GM19240 (cell line): ENCODE results near the gene GNG3.
A peak's percentile ranks its signal among the peaks of the same experiment; 100 is the strongest.
"Not testable (repeated sequence)": the region's sequence is repeated elsewhere in the genome, so short reads cannot be mapped to it uniquely, and the experiment has no call there.

Experiments
- DNase-seq: peaks from one replicate; pipeline ENCODE4 v3.0.0; 2011; ENCODE audit warnings: low spot score; ENCODE audit not compliant: insufficient read length

Gene GNG3

DNA sequence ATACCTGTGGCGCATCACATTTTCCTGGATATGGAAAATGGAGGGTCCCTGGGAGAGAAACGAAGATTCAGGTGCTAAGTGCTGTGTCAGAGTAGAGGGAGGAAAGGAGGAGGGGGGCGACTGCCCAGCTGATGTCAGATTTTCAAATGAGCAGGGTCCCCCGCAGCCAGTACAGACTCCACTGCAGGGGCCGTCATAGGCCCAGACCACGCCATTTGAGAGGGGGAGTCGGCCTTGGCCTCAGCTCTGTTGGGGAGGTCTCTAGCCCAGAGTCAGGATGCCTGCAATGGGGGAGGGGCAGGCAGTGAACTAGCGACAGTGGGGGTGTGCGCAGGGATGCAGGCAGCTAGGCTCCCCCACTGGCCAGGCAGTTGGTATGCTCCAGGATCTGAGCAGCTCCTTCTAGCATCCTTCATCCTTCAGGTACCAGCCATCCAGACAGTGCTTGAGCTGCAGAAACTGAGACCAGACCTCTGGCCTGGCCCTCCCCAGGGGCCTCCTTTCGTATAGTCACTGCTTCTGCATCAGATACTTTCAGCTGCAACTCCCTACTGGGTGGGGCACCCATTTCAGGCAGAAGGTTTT lies at the start of gene GNG3, which contains the start of gene BSCL2:
Gene GNG3, plus strand, starts transcription at position 400 of the 585 bp plus-strand sequence. CDS start 620 bp downstream, outside the sequence.
Gene BSCL2, minus strand, starts transcription at position 148 of the 585 bp plus-strand sequence. CDS start 229 bp downstream, outside the sequence.
- DNase-seq, result no peak

DNA sequence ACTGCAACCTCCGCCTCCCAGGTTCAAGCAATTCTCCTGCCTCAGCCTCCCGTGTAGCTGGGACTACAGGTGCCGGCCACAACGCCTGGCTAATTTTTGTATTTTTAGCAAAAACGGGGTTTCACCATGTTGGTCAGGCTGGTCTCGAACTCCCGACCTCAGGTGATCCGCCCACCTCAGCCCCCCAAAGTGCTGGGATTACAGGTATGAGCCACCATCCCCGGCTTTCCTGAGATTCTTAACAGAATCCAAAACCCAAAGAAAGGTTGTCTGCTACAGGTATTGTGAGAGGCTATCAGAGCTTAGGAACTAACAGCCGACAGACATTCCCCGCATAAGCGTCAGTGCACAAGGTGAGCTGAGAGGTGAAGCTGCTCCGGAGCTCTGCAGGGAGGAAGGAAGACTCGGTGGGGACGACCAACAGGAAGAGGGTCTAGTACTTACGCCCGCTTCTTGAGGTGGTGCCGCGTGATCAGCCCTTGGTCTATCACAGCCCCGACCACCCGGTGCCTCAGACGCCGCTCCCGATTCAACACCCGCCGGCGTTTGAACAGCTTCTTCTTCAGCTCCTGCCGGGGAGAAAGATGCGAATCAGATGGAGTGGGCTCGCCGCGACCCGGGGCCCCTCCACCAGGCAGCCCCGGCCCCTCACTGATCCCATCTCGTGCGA lies 42.9 kb upstream of the GNG3 start:
- peak; percentile 33 for DNase-seq

DNA sequence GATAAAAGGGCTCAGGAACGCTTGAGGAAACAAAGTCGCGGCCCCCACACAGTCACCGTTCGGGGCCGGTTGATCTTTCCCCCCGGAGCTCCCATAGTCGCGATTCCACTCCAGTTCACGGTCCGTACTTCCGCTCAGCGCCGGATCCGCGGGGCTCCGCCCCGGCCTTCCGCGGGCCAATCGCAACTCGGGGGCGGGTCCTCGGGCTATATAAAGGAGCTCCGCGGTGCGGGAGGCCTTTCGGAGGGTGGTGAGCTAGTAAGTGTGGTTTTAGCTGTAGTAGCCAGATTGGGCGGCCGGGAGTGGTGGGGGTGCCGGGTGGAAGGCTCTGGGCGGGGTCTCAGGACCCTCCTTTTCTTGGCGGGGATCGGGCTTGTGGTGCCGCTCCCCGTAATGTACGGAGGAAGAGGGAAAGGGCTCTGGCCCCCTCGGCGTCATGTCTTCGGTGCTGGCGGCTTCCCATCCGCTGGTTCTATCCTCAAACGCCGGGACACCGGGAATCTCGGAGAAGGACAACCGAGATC lies 42.3 kb upstream of the GNG3 start, which contains the start of the genes C11orf98 and CSKMT:
Gene C11orf98, minus strand, starts transcription at position 136 of the 524 bp plus-strand sequence. Its CDS starts 41 bp downstream, at position 95.
Gene CSKMT, plus strand, starts transcription at position 238 of the 524 bp plus-strand sequence. CDS start 568 bp downstream, outside the sequence.
- peak; percentile 88 for DNase-seq

DNA sequence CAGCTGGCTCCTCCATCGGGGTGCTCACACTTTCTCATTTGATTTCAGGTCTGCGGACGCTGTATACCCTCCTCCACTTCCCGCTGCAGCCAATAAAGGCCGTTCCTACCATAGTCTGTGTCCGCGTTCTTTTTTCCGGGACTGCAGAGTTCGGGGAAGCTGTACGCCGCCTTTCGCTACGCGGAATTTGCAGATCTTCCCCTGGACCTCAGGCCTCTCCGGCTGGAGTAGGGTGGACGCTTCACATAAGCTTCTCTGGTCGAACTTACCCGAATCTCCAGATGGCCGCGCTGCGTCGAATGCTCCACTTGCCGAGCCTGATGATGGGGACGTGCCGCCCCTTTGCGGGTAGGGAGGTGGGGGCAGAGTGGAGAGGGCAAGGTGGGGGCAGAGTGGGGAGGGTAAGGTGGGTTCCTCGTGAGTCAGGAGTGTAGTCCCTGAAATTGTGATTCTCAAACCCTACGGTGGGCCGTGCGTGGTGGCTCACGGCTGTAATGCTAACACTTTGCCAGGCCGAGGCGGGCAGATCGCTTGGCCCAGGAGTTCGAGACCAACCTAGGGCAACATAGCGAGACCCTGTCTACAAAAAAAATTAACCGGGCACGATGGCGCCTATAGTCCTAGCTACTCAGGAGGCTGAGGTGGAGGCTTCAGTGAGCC lies 41.7 kb upstream of the GNG3 start:
- no peak for DNase-seq

DNA sequence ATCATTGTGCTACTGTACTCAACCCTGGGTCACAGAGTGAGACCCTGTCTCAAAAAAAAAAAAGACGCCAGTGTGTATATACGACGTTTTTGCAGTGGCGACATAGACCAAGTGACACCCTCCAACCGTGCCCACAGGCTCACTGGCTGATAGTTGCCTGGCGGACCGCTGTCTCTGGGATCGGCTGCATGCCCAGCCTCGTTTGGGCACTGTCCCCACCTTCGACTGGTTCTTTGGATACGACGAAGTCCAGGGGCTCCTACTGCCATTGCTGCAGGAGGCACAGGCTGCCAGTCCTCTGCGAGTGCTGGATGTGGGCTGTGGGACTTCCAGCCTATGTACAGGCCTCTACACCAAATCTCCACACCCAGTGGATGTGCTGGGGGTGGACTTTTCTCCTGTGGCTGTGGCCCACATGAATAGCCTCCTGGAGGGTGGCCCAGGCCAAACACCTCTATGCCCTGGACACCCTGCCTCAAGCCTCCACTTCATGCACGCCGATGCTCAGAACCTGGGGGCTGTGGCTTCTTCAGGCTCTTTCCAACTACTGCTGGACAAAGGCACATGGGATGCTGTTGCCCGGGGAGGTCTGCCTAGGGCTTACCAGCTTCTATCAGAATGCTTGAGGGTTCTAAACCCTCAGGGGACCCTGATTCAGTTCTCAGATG lies 41.1 kb upstream of the GNG3 start:
- DNase-seq, result no peak

DNA sequence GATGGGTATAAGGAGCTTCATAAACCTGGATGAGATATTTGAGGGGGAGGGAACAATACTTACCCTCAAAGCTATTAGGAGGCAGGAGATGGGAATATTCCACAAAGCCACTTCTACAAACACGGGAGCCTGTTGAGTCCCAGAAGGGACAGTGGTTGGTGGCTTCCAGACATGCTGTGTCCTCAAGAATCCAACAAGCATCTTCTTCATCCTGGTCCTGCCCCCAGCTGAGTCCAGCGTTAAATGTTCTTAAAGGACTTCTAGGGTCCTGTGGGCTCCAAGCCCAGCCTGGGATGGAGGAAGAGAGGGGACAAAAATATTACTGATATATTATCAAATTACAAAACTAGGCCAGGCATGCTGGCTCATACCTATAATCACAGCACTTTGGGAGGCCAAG lies 40.0 kb upstream of the GNG3 start:
- DNase-seq, result no peak

DNA sequence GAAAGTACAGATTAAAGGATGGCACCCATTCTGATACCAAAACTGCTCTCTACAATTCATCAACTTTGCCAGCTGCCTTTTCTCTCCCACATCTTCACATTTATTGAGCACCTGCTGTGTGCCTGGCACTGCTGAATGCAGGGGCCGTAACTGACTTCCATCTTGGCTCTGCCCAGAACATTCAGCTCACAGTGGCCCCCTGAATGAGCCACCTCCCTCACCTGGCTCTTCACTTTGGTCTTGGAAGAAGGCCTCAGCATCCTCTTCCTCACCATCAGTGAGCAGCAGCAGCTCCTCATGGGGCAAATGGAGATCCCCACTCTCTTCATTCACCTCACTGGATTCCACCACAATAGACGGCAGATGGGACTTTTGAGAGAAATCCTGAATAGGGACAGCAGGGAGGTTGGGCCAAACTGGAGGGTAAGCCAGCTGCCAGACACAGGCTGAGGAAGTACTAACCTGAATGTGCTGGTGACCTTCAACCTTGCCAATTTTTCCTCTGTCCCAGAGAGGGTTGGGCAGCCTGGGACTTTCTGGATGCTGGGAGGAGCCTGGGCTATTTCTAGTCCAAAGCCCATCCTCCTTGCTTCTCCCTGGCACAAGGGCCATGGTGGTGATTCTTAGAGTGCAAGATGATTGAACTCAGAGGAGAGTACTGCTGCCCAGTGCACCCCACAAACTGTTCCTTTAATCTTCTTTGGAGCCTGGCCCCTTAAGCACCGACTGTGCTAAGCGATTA lies 37.9 kb upstream of the GNG3 start:
- DNase-seq, result no peak

DNA sequence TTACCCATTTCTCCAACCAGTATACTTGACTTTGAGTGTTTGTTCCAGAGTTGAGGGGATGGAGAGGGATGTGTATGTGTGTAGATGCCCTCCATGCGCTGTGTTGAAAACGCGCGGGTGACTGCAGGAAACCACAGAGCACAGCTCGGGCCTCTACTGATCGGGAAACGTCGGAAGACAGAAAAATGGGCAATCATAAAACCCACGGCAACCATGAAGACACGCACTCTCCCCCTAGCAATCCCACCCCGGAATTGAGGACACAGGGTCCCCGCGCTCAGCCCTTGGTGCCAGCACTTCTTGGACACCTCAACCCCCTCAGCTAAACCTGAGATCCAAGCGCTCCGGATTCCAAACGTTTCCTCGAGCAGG lies 36.3 kb upstream of the GNG3 start:
- DNase-seq, result no peak

DNA sequence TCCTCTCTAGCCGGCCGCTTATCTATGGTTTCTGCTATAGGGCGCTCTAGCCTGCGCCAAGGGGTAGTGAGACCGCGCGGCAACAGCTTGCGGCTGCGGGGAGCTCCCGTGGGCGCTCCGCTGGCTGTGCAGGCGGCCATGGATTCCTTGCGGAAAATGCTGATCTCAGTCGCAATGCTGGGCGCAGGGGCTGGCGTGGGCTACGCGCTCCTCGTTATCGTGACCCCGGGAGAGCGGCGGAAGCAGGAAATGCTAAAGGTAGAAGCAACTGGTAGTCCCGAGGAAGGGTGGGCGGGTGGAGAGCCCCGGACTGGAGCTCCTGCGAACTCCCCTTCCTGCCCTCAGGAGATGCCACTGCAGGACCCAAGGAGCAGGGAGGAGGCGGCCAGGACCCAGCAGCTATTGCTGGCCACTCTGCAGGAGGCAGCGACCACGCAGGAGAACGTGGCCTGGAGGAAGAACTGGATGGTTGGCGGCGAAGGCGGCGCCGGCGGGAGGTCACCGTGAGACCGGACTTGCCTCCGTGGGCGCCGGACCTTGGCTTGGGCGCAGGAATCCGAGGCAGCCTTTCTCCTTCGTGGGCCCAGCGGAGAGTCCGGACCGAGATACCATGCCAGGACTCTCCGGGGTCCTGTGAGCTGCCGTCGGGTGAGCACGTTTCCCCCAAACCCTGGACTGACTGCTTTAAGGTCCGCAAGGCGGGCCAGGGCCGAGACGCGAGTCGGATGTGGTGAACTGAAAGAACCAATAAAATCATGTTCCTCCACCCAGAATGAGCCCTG lies 35.7 kb upstream of the GNG3 start, which contains the start of the genes LBHD1 and UQCC3:
Gene LBHD1, minus strand, starts transcription at position 660 of the 782 bp plus-strand sequence. CDS start 2,236 bp downstream, outside the sequence.
Gene UQCC3, plus strand, starts transcription at position 66 of the 782 bp plus-strand sequence. Its CDS starts 73 bp downstream, at position 139.
- no peak for DNase-seq

DNA sequence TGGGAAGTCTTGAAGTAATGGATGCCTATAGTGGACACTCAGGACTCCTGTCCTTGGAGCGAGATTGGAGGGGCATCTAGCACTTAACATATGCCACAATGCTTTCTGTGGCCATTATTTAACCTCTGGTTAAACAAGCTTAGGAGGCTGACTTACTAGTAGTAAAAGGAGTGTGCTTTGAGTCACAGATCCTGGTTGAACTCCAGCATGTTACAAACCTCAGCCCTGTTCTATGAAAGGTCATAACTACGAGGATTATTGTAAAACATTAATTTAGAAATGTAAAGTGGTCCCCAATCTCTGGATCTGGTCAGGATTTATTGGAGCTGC lies 34.3 kb upstream of the GNG3 start:
- no peak for DNase-seq

DNA sequence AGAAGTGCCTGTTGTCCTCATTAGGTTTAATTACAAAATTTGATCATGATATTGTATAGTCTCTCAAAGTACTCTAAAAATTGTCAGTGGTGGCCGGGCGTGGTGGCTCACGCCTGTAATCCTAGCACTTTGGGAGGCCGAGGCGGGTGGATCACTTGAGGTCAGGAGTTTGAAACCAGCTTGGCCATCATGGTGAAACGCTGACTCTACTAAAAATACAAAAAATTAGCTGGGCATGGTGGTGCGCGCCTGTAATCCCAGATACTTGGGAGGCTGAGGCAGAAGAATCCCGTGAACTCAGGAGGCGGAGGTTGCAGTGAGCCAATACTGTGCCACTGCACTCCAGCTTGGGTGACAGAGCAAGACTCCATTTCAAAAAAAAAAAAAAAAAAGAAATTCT lies 32.1 kb upstream of the GNG3 start:
- not testable (repeated sequence) for DNase-seq

DNA sequence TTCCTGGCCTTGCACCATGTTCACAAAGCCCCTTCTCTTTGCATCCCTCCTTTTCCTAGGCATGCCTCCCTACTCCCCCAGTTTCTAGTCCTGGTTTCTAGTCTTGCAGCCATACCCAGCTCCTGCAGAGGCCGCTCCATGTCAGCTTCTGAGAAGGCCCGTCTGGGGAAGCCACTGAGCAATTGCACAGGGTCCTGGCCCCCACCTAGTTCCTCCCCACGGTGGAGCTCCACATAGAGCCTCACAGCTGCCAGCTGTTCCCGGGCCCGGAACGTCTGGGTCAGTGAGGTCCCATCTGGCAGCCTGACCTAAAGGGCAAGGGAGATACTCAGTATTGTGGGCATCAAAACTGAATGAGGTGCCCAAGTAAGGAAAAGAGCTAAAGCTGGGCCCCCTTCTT lies 30.8 kb upstream of the GNG3 start:
- no peak for DNase-seq

DNA sequence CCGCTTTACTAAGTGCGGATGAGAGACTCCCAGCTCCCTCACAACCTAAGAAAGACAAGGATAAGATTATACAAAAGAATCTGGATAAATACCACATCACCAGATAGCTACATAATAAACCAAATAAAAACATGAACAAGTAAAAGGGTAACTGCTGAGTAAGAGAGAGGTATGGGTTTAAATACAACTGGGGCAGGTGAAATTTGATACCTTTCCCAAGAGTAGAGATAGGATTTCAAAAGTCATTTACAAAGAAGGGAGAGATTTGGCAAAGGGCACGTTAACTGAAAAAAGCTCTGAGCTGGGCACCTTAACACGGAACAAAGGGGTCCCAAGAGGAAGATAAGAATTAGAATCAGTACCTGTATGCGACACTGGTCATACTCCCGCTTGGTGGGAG lies 30.3 kb upstream of the GNG3 start:
- DNase-seq, result no peak

DNA sequence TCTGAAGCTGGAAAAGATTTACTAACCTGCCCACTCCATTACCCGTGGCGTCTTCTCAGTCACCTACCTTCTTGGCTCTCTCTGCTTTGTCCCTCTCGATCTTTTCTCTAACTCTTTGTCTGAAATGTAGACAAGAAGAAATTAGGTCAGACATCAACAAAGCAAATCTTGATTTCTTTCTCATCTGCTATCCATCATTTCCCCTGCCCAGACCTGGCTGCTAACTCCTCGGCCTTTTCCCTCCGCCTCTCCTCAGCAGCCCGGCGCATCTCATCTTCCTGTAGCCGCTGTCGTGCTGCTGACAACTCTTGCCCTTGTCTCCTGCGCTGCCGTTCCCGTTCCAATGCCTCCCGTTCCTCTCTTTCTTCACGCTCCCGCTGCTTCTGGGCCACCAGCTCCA lies 29.8 kb upstream of the GNG3 start:
- no peak for DNase-seq

DNA sequence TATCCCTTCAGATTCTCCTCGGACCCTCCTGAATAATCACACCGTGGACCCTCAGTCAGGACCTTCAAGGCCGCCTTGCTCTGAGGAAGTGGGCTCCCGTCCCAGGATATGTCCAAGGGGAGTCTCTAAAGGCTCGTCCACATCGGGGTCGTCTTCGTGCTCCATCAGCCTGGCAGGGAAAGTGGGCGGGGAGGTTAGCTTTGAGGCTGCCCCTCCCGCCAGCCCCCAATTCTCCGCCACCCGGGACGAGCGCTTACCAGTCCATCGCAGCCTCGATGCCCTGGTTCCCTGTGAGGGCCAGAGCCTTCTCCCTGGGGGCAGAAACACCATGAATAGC lies 29.1 kb upstream of the GNG3 start:
- DNase-seq, result no peak

DNA sequence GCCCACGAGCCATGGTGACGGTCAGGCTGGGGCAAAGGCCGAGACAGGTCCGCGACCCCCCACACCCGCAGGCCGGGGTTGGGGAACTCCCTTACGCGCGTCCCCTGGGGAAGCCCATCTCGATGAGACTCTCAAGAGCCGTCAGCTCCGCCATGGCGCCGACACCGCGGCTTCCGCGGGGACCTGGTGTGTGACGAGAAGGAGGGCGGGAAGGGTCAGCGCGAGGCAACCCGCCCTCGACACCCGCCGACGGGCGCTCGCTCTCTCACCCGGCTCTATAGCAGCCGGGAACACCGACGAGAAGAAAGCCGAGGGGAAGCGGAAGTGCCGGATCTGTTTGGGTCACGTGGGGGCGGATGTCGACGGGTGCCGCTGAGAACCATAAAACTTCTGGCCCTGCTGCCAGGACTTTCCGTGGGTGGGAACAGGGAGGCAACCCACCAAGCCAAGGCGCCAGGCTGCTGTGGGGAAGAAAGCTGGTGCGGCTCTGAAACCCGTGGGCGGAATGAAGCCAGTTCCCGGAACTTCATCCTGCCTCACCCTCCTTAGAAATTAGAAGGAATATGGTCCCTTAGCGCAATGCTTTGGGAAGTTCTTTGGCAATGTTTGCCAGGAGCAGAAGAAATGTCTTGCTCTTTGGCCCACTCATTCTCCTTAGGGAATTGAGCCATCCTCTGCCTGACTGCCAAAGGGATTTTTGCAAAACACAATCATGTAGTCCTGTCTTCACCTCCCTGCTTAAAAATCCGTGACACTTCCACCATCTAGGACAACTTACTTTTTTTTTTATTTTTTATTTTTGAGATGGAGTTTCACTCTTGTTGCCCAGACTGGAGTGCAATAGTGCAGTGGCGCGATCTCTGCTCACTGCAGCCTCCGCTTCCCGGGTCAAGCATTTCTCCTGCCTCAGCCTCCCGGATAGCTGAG lies 28.4 kb upstream of the GNG3 start, which contains the start of gene UBXN1:
Gene UBXN1, minus strand, starts transcription at position 304 of the 927 bp plus-strand sequence. Its CDS starts 150 bp downstream, at position 154.
- peak; percentile 92 for DNase-seq

DNA sequence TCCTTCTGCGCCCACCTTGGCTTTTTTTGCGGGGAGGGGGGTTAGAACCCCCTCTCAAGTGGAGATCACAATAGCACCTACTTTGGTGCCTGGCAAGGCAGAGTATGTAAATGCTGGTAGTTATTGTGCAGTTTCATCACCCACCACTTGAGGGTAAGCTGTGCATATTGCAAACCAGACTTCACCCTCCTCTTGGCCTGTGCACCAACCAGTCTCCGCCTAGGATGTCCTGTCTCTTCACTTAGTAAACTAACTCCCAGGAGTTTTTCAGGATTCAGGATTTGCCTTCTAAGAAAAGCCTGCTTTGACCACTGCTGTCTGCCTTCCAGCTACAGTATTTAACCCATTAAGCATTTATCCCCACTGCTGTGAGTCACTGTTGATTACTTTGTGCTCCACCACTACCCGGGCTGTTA lies 26.6 kb upstream of the GNG3 start:
- no peak for DNase-seq

DNA sequence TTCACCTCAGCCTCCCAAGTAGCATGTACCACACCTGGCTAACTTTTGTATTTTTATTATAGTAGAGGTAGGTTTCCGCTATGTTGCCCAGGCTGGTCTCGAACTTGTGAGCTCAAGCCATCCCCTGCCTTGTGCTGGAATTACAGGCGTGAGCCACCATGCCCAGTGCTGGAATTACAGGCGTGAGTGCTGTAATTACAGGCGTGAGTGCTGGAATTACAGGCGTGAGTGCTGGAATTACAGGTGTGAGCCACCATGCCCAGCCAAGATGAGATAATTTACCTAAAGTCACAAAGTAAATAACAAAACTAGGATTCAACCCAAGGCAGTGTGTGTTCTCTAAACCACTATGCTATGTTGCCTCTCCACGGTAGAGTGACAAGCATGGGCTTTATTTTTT lies 25.0 kb upstream of the GNG3 start:
- no peak for DNase-seq
